Endothelial cell of umbilical vein (primary cell): ENCODE results near the gene GALNT12.

Source experiments
- CTCF ChIP-seq, 2 donors: IDR thresholded peaks; 1 replicate in 1 of 2; 2 replicates in 1 of 2; pipeline ENCODE4 v1.5.1; 2011; ENCODE audit warnings: low read length in 2 of 2, mild to moderate bottlenecking in 2 of 2, moderate library complexity in 2 of 2, control low read depth in 1 of 2, inconsistent platforms in 1 of 2, low read depth in 1 of 2; ENCODE audit not compliant: insufficient read depth in 1 of 2; ENCODE audit errors: extremely low read depth in 1 of 2
- MAX ChIP-seq: IDR thresholded peaks from 2 replicates; pipeline ENCODE4 v1.6.1; 2011; ENCODE audit not compliant: insufficient read depth, insufficient read length
- POLR2A ChIP-seq: IDR thresholded peaks from 2 replicates; pipeline ENCODE4 v1.6.1; 2012; ENCODE audit warnings: low read depth, mild to moderate bottlenecking, control low read depth, low read length

DNA sequence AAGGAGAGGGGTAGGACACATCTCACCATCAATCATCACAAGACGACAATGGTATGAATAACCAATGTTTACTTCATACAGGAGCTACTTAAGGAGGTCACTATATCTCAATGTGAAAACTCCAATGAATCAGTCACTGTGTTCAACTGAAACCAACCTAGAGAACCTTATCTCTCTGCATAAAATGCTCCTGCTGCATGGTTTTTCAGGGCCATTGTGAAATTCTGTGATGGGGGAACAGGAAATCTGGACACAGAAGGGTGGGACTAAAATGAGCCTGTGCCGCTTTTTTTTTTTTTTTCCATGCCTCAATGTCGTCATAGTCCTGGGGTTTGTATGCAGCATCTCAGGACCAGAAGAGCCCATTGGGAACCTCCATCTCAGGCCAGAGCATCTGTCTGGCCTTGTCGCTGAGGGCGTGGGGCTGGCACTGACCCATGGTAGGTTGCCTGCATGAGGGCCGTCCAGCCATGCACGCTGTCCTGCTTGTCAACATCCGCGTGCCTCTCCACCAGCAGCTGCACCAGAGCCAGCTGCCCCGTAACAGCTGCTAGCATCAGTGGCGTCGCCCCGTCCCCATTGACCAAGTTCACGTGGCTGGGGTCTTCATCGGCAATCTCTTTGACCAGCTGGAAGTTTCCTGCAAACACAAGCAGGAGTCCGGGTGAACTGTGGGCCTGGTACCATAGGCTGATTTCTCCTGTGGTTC, 23.8 kb upstream of the GALNT12 start:
- TF ChIP-seq CTCF (IDR thresholded peaks at IDR 0.05; ENCODE audit: extremely low read depth in 1 of 2, insufficient read depth in 1 of 2, low read depth in 1 of 2, low read length in 2 of 2) (no peak), MAX (no peak), POLR2A (no peak)
